Astrocyte (in vitro differentiated cells and primary cell): Measurements from ENCODE around the gene SHFL. TPM values are rescaled to one million over a fixed set of nuclear protein-coding genes. Genes with fewer than 3 reads are reported as not detected.

Experiments used
- DNase-seq: peaks from one replicate; pipeline ENCODE4 v3.0.0-alpha.2; 2010; ENCODE audit warnings: low read depth
- FAIRE-seq: peaks from 2 replicates; lab custom pipeline; 2011; peaks lifted over from hg19 to GRCh38; lab: Jason Lieb, UNC
- H2AFZ ChIP-seq: 2 replicates; pipeline ENCODE4 v1.6.0; 2012; ENCODE audit warnings: low read depth, low read length, inconsistent platforms
- H3K27ac ChIP-seq: 2 replicates; pipeline ENCODE4 v1.5.1; 2011; ENCODE audit warnings: low read depth, low read length, inconsistent platforms
- H3K27me3 ChIP-seq: 2 replicates; pipeline ENCODE4 v1.6.0; 2011; ENCODE audit warnings: low read length, inconsistent platforms; ENCODE audit not compliant: insufficient read depth
- H3K36me3 ChIP-seq: 2 replicates; pipeline ENCODE4 v1.5.1; 2011; ENCODE audit warnings: low read length, inconsistent platforms; ENCODE audit not compliant: insufficient read depth
- H3K4me1 ChIP-seq: 2 replicates; pipeline ENCODE4 v1.5.1; 2011; ENCODE audit warnings: low read length, inconsistent platforms; ENCODE audit not compliant: insufficient read depth
- H3K4me2 ChIP-seq: 2 replicates; pipeline ENCODE4 v1.6.0; 2012; ENCODE audit warnings: low read length, inconsistent platforms
- H3K4me3 ChIP-seq: 2 replicates; pipeline ENCODE4 v1.5.1; 2011; ENCODE audit warnings: low read depth, mild to moderate bottlenecking, low read length, inconsistent platforms; ENCODE audit not compliant: insufficient read depth
- H3K79me2 ChIP-seq: 2 replicates; pipeline ENCODE4 v1.6.0; 2012; ENCODE audit warnings: mild to moderate bottlenecking, low read length, inconsistent platforms; ENCODE audit not compliant: insufficient read depth
- H3K9ac ChIP-seq: 2 replicates; pipeline ENCODE4 v1.6.0; 2012; ENCODE audit warnings: mild to moderate bottlenecking, low read length, inconsistent platforms
- H3K9me3 ChIP-seq: 2 replicates; pipeline ENCODE4 v1.5.1; 2012; ENCODE audit warnings: low read depth, mild to moderate bottlenecking, low read length, inconsistent platforms; ENCODE audit not compliant: insufficient read depth
- H4K20me1 ChIP-seq: 2 replicates; pipeline ENCODE4 v1.6.0; 2012; ENCODE audit warnings: low read length, inconsistent platforms; ENCODE audit not compliant: insufficient read depth
- H3K27ac Mint-ChIP-seq: one replicate; pipeline ENCODE4 v1.8.0; 2021; ENCODE audit warnings: mild to moderate bottlenecking, mixed read lengths; ENCODE audit not compliant: unreplicated experiment
- H3K27me3 Mint-ChIP-seq: one replicate; pipeline ENCODE4 v1.8.0; 2021; ENCODE audit warnings: low read depth, mixed read lengths; ENCODE audit not compliant: unreplicated experiment
- H3K36me3 Mint-ChIP-seq: one replicate; pipeline ENCODE4 v1.8.0; 2021; ENCODE audit warnings: low read depth, mixed read lengths; ENCODE audit not compliant: unreplicated experiment
- H3K4me1 Mint-ChIP-seq: one replicate; pipeline ENCODE4 v1.8.0; 2021; ENCODE audit warnings: low read depth, mixed read lengths; ENCODE audit not compliant: unreplicated experiment
- H3K4me3 Mint-ChIP-seq: one replicate; pipeline ENCODE4 v1.8.0; 2021; ENCODE audit warnings: mild to moderate bottlenecking, moderate library complexity, mixed read lengths; ENCODE audit not compliant: unreplicated experiment
- H3K9me3 Mint-ChIP-seq: one replicate; pipeline ENCODE4 v1.8.0; 2021; ENCODE audit warnings: mild to moderate bottlenecking, mixed read lengths; ENCODE audit not compliant: unreplicated experiment
- CTCF ChIP-seq: IDR thresholded peaks from 2 replicates; pipeline ENCODE4 v1.5.1; 2011; ENCODE audit warnings: low read depth, mild to moderate bottlenecking, inconsistent platforms, low read length, moderate library complexity; ENCODE audit not compliant: insufficient read depth
- EZH2 ChIP-seq: IDR thresholded peaks from 2 replicates; pipeline ENCODE4 v1.6.1; 2012; ENCODE audit warnings: mild to moderate bottlenecking, low read length, inconsistent platforms; ENCODE audit not compliant: insufficient read depth
- microRNA-seq: library from miRNA; unstranded; fragments of <30 nt; microRNA quantifications from one replicate; pipeline ENCODE4 v1.2.0, GENCODE V29; 2020
- total RNA-seq: library from RNA; stranded (reverse); gene quantifications from 2 replicates; pipeline ENCODE4 v1.2.1, GENCODE V29; 2021

SHFL gene
- total RNA-seq, 1 donor from 2014 or later = 73.5 TPM

DNA sequence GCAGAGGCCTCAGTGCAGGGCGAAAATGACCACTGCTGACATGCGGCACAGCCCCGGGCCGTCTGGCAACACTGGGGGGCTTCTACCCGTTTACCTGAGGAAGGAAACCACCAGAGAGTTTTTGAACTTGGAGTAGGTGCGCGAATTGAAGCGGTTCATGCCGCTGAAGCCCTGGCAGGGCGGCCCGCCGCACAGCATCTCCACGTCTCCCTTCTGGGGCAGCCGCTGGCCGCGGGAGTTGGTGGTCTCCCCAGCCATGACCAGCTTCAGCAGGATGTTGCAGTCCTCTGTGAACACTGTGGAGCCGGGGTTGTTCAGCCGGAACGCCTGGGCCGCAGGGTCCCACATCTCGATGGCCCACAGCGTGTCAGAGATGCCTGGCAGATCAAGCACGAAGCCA, 53.8 kb downstream of the SHFL start:
- H2AFZ ChIP-seq = no peak overlapping the region
- DNase-seq (no peak), FAIRE-seq (no peak)
- H3K27me3 ChIP-seq = no peaks in the 10 kb centered on the region
- H3K36me3 ChIP-seq = peaks cover 33% of the 10 kb centered on the region
- H3K79me2 ChIP-seq = no peaks in the 10 kb centered on the region
- H3K9ac ChIP-seq = no peak overlapping the region
- no peaks in the 10 kb centered on the region for H3K4me1 Mint-ChIP-seq
- no peaks in the 10 kb centered on the region for H3K9me3 ChIP-seq
- no peak for TF ChIP-seq EZH2
- no peak for TF ChIP-seq CTCF
- H3K27ac ChIP-seq = no peak overlapping the region
- peaks cover 5% of the 10 kb centered on the region for H3K36me3 Mint-ChIP-seq
- peaks cover 12% of the 10 kb centered on the region for H4K20me1 ChIP-seq
- H3K27ac Mint-ChIP-seq = no peak overlapping the region
- H3K4me3 ChIP-seq = no peak overlapping the region
- H3K4me2 ChIP-seq = no peak overlapping the region
- no peaks in the 10 kb centered on the region for H3K27me3 Mint-ChIP-seq
- H3K4me3 Mint-ChIP-seq = no peak overlapping the region
- no peaks in the 10 kb centered on the region for H3K9me3 Mint-ChIP-seq
- no peaks in the 10 kb centered on the region for H3K4me1 ChIP-seq

DNA sequence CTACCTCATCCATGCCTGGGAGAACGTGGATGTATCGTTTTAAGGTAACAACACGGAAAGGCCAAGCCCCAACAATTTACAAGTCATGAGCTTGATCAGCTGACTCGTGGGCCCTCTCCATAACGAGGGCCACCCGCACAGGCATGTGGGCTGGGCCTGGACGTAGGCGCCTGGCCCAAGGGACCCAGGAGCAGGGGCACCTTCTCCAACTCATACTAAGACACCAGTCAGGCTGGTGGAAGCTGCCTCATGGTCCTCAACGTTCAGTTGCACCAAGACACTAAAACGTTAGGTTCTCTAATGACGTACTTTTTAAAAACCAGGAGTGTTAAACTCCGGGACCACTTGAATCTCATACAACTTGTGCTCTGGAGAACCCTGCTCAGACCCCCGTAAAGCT, 55.4 kb downstream of the SHFL start:
- Histone ChIP-seq H4K20me1 (peaks cover 21% of the 10 kb centered on the region), H3K79me2 (no peaks in the 10 kb centered on the region), H3K9me3 (no peaks in the 10 kb centered on the region), H3K27me3 (no peaks in the 10 kb centered on the region), H2AFZ (no peak overlapping the region), H3K9ac (no peak overlapping the region), H3K4me1 (no peaks in the 10 kb centered on the region), H3K27ac (no peak overlapping the region), H3K4me2 (no peak overlapping the region), H3K36me3 (peaks cover 39% of the 10 kb centered on the region), H3K4me3 (no peak overlapping the region)
- H3K27ac Mint-ChIP-seq = no peak overlapping the region
- no peak overlapping the region for H3K4me3 Mint-ChIP-seq
- TF ChIP-seq CTCF (no peak), EZH2 (no peak)
- H3K9me3 Mint-ChIP-seq = no peaks in the 10 kb centered on the region
- FAIRE-seq (no peak), DNase-seq (no peak)
- H3K4me1 Mint-ChIP-seq = no peaks in the 10 kb centered on the region
- no peaks in the 10 kb centered on the region for H3K27me3 Mint-ChIP-seq
- peaks cover 10% of the 10 kb centered on the region for H3K36me3 Mint-ChIP-seq

DNA sequence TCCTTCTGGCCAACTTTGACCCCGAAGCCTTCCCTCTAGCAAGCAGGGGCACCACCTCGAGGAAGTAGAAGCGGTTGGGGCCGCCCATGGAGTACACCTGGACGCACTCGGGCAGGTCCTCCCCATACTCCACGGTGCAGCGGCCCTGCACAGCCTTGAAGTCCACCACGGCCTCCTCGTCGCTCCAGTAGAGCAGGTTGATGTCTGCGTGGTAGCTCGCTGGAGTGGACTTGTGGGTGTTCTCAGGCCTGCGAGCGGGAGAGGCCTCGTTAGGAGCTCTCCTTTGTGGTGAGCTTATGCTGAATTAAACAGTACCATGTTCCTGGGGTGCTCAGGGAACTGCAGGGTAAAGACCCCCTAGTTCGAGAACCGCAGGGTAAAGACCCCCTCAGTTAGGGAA, 55.9 kb downstream of the SHFL start:
- Mint-ChIP-seq H3K27me3 (no peaks in the 10 kb centered on the region), H3K4me3 (no peak overlapping the region), H3K27ac (no peak overlapping the region), H3K9me3 (no peaks in the 10 kb centered on the region), H3K4me1 (no peaks in the 10 kb centered on the region), H3K36me3 (peaks cover 12% of the 10 kb centered on the region)
- no peaks in the 10 kb centered on the region for H3K9me3 ChIP-seq
- H3K36me3 ChIP-seq = peaks cover 44% of the 10 kb centered on the region
- H4K20me1 ChIP-seq = peaks cover 23% of the 10 kb centered on the region
- no peak overlapping the region for H3K9ac ChIP-seq
- no peak overlapping the region for H3K4me2 ChIP-seq
- H3K4me3 ChIP-seq = no peak overlapping the region
- H3K79me2 ChIP-seq = no peaks in the 10 kb centered on the region
- no peaks in the 10 kb centered on the region for H3K27me3 ChIP-seq
- no peaks in the 10 kb centered on the region for H3K4me1 ChIP-seq
- no peak overlapping the region for H2AFZ ChIP-seq
- H3K27ac ChIP-seq = no peak overlapping the region
- FAIRE-seq (no peak), DNase-seq (no peak)
- TF ChIP-seq CTCF = no peak
- no peak for TF ChIP-seq EZH2

Small RNAs within 50 kb of the gene (microRNA-seq; reads per million reads assigned to microRNA genes)
- gene MIR5589 = not detected

Other genes starting within 250 kb of the SHFL start
- gene OLFM2, start 149.8 kb upstream of the SHFL start, total RNA-seq = 71.3 and 97.4 TPM in 2 replicates
- 22.2 and 28.0 TPM in 2 replicates for gene COL5A3, start 75.8 kb upstream of the SHFL start, total RNA-seq
- gene RDH8, start 72.8 kb upstream of the SHFL start, total RNA-seq = not detected in 2 replicates
- gene ANGPTL6, start 16.4 kb downstream of the SHFL start, total RNA-seq = 0.24 TPM in 1 of 2 replicates, not detected in the other
- gene PPAN, start 20.0 kb downstream of the SHFL start, total RNA-seq = 54.2 and 55.6 TPM in 2 replicates
- 19.3 and 22.8 TPM in 2 replicates for gene P2RY11, start 25.4 kb downstream of the SHFL start, total RNA-seq
- 207 and 215 TPM in 2 replicates for gene EIF3G, start 33.6 kb downstream of the SHFL start, total RNA-seq
- gene DNMT1, start 108.6 kb downstream of the SHFL start, total RNA-seq = 42.6 and 50.6 TPM in 2 replicates
- gene S1PR2, start 145.0 kb downstream of the SHFL start, total RNA-seq = 15.7 and 16.8 TPM in 2 replicates
- 57.8 and 60.3 TPM in 2 replicates for gene MRPL4, start 165.9 kb downstream of the SHFL start, total RNA-seq
- gene ICAM1, start 184.8 kb downstream of the SHFL start, total RNA-seq = 9.3 and 11.0 TPM in 2 replicates
- gene ICAM4, start 200.6 kb downstream of the SHFL start, total RNA-seq = 0.20 TPM in 1 of 2 replicates, not detected in the other
- 0.07 and 0.31 TPM in 2 replicates for gene ICAM5, start 203.6 kb downstream of the SHFL start, total RNA-seq
- gene ZGLP1, start 223.5 kb downstream of the SHFL start, total RNA-seq = 2.5 and 3.4 TPM in 2 replicates
- gene FDX2, start 229.7 kb downstream of the SHFL start, total RNA-seq = 18.6 and 24.4 TPM in 2 replicates
- gene RAVER1, start 247.2 kb downstream of the SHFL start, total RNA-seq = 27.5 and 29.6 TPM in 2 replicates